DND-41 (cell line): ENCODE results near the gene SPTSSB.

Experiments used
- ATAC-seq: fragments of 200-7000 bp; cut with Tn5 transposase; 3 replicates; pipeline ENCODE4 v1.9.1; 2021; ENCODE audit warnings: low read depth; ENCODE audit not compliant: insufficient read depth
- DNase-seq: peaks from one replicate; pipeline ENCODE4 v3.0.0-alpha.2; 2020
- H2AFZ ChIP-seq: 2 replicates; pipeline ENCODE4 v1.6.0; 2012; ENCODE audit warnings: low read depth, low read length
- H3K27ac ChIP-seq: 2 replicates; pipeline ENCODE4 v1.5.1; 2012; ENCODE audit warnings: low read length, inconsistent platforms
- H3K27me3 ChIP-seq: fragments of 200-600 bp; sonication (generic); 2 replicates; pipeline ENCODE4 v1.6.0; 2012; ENCODE audit warnings: low read length, mild to moderate bottlenecking, inconsistent platforms; ENCODE audit not compliant: insufficient read depth, poor library complexity
- H3K36me3 ChIP-seq: 2 replicates; pipeline ENCODE4 v1.5.1; 2012; ENCODE audit warnings: low read length, inconsistent platforms; ENCODE audit not compliant: insufficient read depth
- H3K4me1 ChIP-seq: 2 replicates; pipeline ENCODE4 v1.5.1; 2012; ENCODE audit warnings: mild to moderate bottlenecking, low read length; ENCODE audit not compliant: insufficient read depth
- H3K4me2 ChIP-seq: 2 replicates; pipeline ENCODE4 v1.6.0; 2012; ENCODE audit warnings: mild to moderate bottlenecking, moderate library complexity, low read length, inconsistent platforms; ENCODE audit not compliant: insufficient read depth
- H3K4me3 ChIP-seq, 2 experiments: fragments of 200-600 bp in 1 of 2; shearing (Covaris generic) in 1 of 2; 2 replicates each; pipeline ENCODE4 v1.5.1; 2012 to 2016; ENCODE audit warnings: inconsistent platforms in 2 of 2, low read length in 2 of 2, mild to moderate bottlenecking in 2 of 2, low read depth in 1 of 2, moderate library complexity in 1 of 2
- H3K79me2 ChIP-seq: 2 replicates; pipeline ENCODE4 v1.6.0; 2012; ENCODE audit warnings: low read length, inconsistent platforms; ENCODE audit not compliant: insufficient read depth
- H3K9ac ChIP-seq: 2 replicates; pipeline ENCODE4 v1.6.0; 2012; ENCODE audit warnings: low read depth, mild to moderate bottlenecking, inconsistent platforms, low read length, moderate library complexity
- H3K9me3 ChIP-seq: 2 replicates; pipeline ENCODE4 v1.5.1; 2012; ENCODE audit warnings: low read length, moderate library complexity, mild to moderate bottlenecking, inconsistent platforms; ENCODE audit not compliant: insufficient read depth, severe bottlenecking
- H4K20me1 ChIP-seq: 2 replicates; pipeline ENCODE4 v1.6.0; 2012; ENCODE audit warnings: low read length; ENCODE audit not compliant: insufficient read depth
- CTCF ChIP-seq: IDR thresholded peaks from 2 replicates; pipeline ENCODE4 v1.5.1; 2012; ENCODE audit warnings: borderline replicate concordance, low read length, moderate library complexity, mild to moderate bottlenecking; ENCODE audit not compliant: poor library complexity, severe bottlenecking; ENCODE audit errors: extremely low read depth
- EZH2 ChIP-seq: IDR thresholded peaks from 3 replicates; pipeline ENCODE4 v1.6.1; 2012; ENCODE audit warnings: borderline replicate concordance, low read depth, mild to moderate bottlenecking, moderate library complexity, low read length, inconsistent platforms; ENCODE audit not compliant: severe bottlenecking

The SPTSSB gene

DNA sequence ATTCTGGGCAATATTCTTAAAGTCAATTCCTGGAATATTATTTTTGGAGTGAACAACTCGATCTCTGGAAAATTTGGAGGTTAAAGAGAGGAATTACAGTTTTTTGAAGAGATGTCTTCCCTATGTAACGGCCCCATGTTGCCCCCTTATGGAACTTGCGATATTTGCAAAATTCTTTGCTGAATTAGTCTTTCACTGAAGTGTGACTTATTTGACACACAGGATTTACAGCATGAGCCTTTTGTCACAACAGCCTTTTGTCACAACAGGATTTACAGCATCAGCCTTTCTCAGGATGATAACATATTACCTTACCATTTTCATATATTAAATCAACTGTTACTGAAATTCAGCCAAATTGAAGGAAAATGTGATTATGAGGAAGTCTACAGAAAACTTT is 37.8 kb upstream of the SPTSSB start:
- peak; percentile 45 for DNase-seq
- Histone ChIP-seq H3K27ac (no peak overlapping the region), H3K4me2 (no peak overlapping the region), H4K20me1 (no peaks in the 10 kb centered on the region), H2AFZ (no peak overlapping the region), H3K4me3 (no peak overlapping the region), H3K36me3 (no peaks in the 10 kb centered on the region), H3K79me2 (no peaks in the 10 kb centered on the region), H3K9me3 (peaks cover 6% of the 10 kb centered on the region), H3K4me1 (peaks cover 22% of the 10 kb centered on the region), H3K27me3 (no peaks in the 10 kb centered on the region), H3K9ac (no peak overlapping the region)
- ATAC-seq, result 0 out of 3 replicates have a peak, but pooled peaks have one; percentile 29
- TF ChIP-seq EZH2 (no peak), CTCF (peak; percentile 69)

DNA sequence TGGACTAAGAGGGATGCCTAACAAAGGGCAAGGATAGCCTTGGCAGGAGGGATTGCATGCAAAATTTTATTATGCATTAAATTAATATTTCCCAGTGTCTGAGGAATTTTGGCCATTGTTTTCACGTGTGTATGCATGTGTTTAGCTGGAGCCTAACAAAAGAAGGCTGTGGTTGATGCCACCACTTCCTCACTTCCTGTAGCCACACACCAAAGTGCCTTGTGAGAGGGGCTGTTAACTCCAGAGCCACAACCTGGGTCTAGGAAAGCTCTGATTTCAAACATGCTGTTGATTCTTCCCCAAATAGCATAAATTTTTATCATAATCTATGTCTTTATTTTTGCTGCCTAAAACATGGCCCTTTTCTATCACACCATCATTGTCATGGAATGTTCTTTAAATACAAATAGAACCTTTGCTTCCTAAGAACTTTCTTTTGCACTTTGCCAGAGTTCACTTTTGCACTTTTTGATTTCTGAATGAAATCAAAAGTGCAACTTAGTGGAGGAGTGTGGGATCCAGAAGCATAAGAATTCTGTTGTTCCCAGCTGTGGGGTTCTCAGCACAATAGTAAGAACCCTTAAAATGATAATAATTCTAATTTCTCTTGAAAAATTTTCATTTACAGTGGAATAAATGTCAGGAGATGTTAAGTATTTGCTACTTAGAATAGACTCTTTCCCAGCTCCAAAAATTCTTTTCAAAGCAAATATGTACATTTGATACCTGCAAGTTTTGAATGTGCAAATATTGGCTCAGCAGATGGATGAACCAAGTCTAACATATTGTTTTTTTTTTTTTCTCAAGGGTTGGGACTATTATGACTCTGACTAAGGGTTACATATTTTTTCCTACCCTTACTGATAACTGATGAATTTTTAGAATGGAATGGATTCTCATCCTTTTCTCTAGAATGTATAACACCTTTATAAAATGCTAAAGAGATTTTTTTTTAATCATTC is 35.6 kb upstream of the SPTSSB start:
- peak; percentile 100 for ATAC-seq

GRCh38 chr3:161405836-161406235 is 34.5 kb upstream of the SPTSSB start:
- DNase-seq (no peak), ATAC-seq (no peak)
- Histone ChIP-seq H3K4me2 (no peak overlapping the region), H3K4me3 (no peak overlapping the region), H3K27ac (no peak overlapping the region), H3K4me1 (peaks cover 22% of the 10 kb centered on the region), H3K36me3 (no peaks in the 10 kb centered on the region), H3K9me3 (peaks cover 6% of the 10 kb centered on the region), H3K79me2 (no peaks in the 10 kb centered on the region), H3K9ac (no peak overlapping the region), H4K20me1 (no peaks in the 10 kb centered on the region), H3K27me3 (no peaks in the 10 kb centered on the region), H2AFZ (no peak overlapping the region)
- TF ChIP-seq CTCF (no peak), EZH2 (no peak)

More for the DNA sequence above, 35.6 kb upstream of the SPTSSB start:
- Histone ChIP-seq H4K20me1 (no peaks in the 10 kb centered on the region), H3K79me2 (no peaks in the 10 kb centered on the region), H3K4me1 (peaks cover 22% of the 10 kb centered on the region), H3K4me3 (no peak overlapping the region), H3K27me3 (no peaks in the 10 kb centered on the region), H2AFZ (no peak overlapping the region), H3K9me3 (peaks cover 6% of the 10 kb centered on the region), H3K4me2 (peak overlapping the region; percentile 14; the same call in 1 of the 2 replicates), H3K27ac (no peak overlapping the region), H3K9ac (no peak overlapping the region), H3K36me3 (no peaks in the 10 kb centered on the region)
- peak; percentile 73 for DNase-seq
- TF ChIP-seq EZH2, result no peak
- TF ChIP-seq CTCF, result no peak
